Activated CD4-positive, alpha-beta T cell treated with anti-CD3 and anti-CD28 coated beads, Interleukin-2, Interleukin-6, amounts not matched to agents 100 ng/mL and 50 ng/mL, durations not matched to agents 16 hours and 8 hours (primary cell): ENCODE results near the gene TNRC18.

Experiments
- DNase-seq: peaks from one replicate; pipeline ENCODE4 v3.0.0-alpha.2; 2020

TNRC18 gene

GRCh38 chr7:5425507-5426225 is 2.0 kb upstream of the TNRC18 start:
- no peak for DNase-seq

GRCh38 chr7:5424749-5425506 is 1.3 kb upstream of the TNRC18 start:
- no peak for DNase-seq

- peak; percentile 71 for DNase-seq
Measured at GRCh38 chr7:5423976-5424748, 528 bp upstream of the TNRC18 start.

- DNase-seq, result no peak
Measured at GRCh38 chr7:5422396-5423305, 983 bp downstream of the TNRC18 start.

GRCh38 chr7:5421714-5422395 is 1.8 kb downstream of the TNRC18 start:
- DNase-seq, result no peak

GRCh38 chr7:5420881-5421713 is 2.5 kb downstream of the TNRC18 start:
- no peak for DNase-seq

- DNase-seq, result no peak
Measured at GRCh38 chr7:5420067-5420880, 3.4 kb downstream of the TNRC18 start.

GRCh38 chr7:5419539-5420066 is 4.0 kb downstream of the TNRC18 start:
- no peak for DNase-seq

GRCh38 chr7:5418285-5418582 is 5.4 kb downstream of the TNRC18 start:
- no peak for DNase-seq

- no peak for DNase-seq
Measured at GRCh38 chr7:5417106-5418071, 6.2 kb downstream of the TNRC18 start.

GRCh38 chr7:5414916-5415315 is 8.7 kb downstream of the TNRC18 start:
- no peak for DNase-seq

- no peak for DNase-seq
Measured at GRCh38 chr7:5413449-5413786, 10.2 kb downstream of the TNRC18 start.

GRCh38 chr7:5408777-5409176 is 14.9 kb downstream of the TNRC18 start:
- DNase-seq, result no peak

GRCh38 chr7:5406957-5407945 is 16.4 kb downstream of the TNRC18 start:
- no peak for DNase-seq

GRCh38 chr7:5404421-5404826 is 19.2 kb downstream of the TNRC18 start:
- no peak for DNase-seq

GRCh38 chr7:5403442-5403841 is 20.2 kb downstream of the TNRC18 start:
- DNase-seq, result no peak

GRCh38 chr7:5397736-5398135 is 25.9 kb downstream of the TNRC18 start:
- DNase-seq, result peak; percentile 35
